ENCODE measurements around the gene ANTXR1. TPM values are rescaled to one million over a fixed set of nuclear protein-coding genes. Genes with fewer than 3 reads are reported as not detected.

The ANTXR1 gene
- total and polyA plus RNA-seq, 2 donors from 2014 or later, result 7.0 to 42.6 TPM

DNA sequence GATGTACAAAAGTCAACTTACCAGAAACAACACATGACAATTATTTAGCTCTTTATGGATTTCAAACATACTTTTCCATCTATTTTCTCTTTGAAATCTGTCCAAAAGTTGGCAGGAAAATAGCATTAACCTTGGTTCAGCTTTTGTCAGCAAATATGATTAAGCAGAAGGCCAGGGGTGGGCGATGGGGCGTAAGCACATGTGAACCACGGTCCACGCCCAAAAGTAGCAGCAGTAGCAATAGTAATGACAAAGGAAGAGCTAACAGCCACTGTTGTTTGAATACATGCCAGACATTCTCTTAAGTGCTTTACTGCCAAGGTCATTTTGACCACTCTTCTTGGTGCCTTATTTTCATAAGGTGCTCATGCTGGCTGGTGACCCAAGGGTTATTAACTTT is 73.5 kb downstream of the ANTXR1 start:
- Histone ChIP-seq H3K4me1 (ENCODE audit: control insufficient read depth in 2 of 3, insufficient read depth in 2 of 3, low read depth in 1 of 3, low read length in 3 of 3) (peaks cover 0 to 11% (median 9%) of the 10 kb centered on the region in 3 donors), H3K36me3 (ENCODE audit: control insufficient read depth in 2 of 3, insufficient read depth in 3 of 3, low read length in 3 of 3) (no peaks in the 10 kb centered on the region), H3K27me3 (ENCODE audit: control insufficient read depth, insufficient read depth, low read length) (no peaks in the 10 kb centered on the region), H3K4me3 (ENCODE audit: low read length in 3 of 3) (no peak overlapping the region), H3K9ac (ENCODE audit: low read length in 3 of 3) (no peak overlapping the region), H3K27ac (ENCODE audit: low read depth in 2 of 2, low read length in 2 of 2) (no peak overlapping the region), H3K9me3 (ENCODE audit: control insufficient read depth in 2 of 3, insufficient read depth in 1 of 3, low read length in 3 of 3) (no peaks in the 10 kb centered on the region)
- FAIRE-seq, result no peak
- TF ChIP-seq, protein P1, sequence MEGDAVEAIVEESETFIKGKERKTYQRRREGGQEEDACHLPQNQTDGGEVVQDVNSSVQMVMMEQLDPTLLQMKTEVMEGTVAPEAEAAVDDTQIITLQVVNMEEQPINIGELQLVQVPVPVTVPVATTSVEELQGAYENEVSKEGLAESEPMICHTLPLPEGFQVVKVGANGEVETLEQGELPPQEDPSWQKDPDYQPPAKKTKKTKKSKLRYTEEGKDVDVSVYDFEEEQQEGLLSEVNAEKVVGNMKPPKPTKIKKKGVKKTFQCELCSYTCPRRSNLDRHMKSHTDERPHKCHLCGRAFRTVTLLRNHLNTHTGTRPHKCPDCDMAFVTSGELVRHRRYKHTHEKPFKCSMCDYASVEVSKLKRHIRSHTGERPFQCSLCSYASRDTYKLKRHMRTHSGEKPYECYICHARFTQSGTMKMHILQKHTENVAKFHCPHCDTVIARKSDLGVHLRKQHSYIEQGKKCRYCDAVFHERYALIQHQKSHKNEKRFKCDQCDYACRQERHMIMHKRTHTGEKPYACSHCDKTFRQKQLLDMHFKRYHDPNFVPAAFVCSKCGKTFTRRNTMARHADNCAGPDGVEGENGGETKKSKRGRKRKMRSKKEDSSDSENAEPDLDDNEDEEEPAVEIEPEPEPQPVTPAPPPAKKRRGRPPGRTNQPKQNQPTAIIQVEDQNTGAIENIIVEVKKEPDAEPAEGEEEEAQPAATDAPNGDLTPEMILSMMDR (IDR thresholded peaks at IDR 0.05; ENCODE audit: borderline replicate concordance, extremely low read depth, insufficient read depth), result no peak
- DNase-seq, result no peak
- intact Hi-C loops (cut with DNase I), result no loop called here

DNA sequence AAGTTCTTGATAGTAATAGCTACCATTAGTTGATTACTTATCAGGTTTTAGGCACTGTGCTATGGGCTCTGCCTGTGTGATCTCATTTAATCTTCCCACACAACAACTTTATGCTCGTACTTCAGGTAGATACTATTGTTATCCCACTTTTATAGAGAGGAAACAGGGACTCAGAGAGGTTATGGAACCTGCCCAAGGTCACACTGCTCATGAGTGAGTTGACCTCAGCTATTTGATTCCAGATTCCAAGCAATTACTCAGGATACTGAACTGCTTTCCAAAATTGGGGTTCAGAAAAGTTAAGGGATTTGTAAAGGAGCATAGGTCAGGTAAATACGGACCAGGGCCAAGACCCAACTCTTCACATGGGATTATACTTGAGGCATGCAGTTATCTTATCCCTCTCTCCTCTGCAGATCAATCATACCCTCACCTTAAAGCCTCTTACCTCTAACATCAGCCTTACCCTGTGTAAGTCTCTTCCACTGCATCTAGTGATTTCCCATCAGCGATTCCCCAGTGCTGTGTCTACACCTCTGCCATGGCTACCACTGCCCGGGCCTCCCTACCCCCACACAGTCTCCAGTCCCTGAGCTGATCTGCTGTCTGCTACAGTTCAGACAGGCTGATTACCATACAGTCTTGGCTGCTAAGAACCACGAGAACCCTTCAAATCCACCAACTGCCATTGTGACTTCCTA is 74.4 kb downstream of the ANTXR1 start:
- no peak overlapping the region for H3K4me3 ChIP-seq (ENCODE audit: low read length in 3 of 3)
- intact Hi-C loops (cut with DNase I), result no loop called here
- no peak for DNase-seq
- FAIRE-seq, result no peak
- peaks cover 0 to 10% (median 7%) of the 10 kb centered on the region in 3 donors for H3K4me1 ChIP-seq (ENCODE audit: control insufficient read depth in 2 of 3, insufficient read depth in 2 of 3, low read depth in 1 of 3, low read length in 3 of 3)
- no peak overlapping the region for H3K9ac ChIP-seq (ENCODE audit: low read length in 3 of 3)
- no peaks in the 10 kb centered on the region for H3K9me3 ChIP-seq (ENCODE audit: control insufficient read depth in 2 of 3, insufficient read depth in 1 of 3, low read length in 3 of 3)
- no peak overlapping the region for H3K27ac ChIP-seq (ENCODE audit: low read depth in 2 of 2, low read length in 2 of 2)
- no peaks in the 10 kb centered on the region for H3K27me3 ChIP-seq (ENCODE audit: control insufficient read depth, insufficient read depth, low read length)
- TF ChIP-seq, protein P1 (IDR thresholded peaks at IDR 0.05; ENCODE audit: borderline replicate concordance, extremely low read depth, insufficient read depth), result no peak
- no peaks in the 10 kb centered on the region for H3K36me3 ChIP-seq (ENCODE audit: control insufficient read depth in 2 of 3, insufficient read depth in 3 of 3, low read length in 3 of 3)

DNA sequence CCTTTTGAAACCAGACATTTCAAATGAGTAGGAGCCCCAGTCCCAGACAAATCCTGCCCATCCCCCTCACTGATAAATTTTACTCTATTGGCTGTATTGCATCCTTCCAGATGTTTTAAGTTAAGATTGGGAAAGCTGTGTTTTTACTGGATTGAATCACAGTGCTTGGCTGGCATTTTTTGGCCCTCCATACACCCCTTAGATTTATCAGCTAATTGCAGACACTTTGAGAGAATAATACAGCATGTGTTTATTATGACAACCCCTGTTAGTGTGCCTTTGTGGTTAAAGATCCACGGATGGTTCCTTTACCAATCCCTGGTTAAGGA is 74.9 kb downstream of the ANTXR1 start:
- H3K9ac ChIP-seq (ENCODE audit: low read length in 3 of 3), result no peak overlapping the region
- TF ChIP-seq, protein P1 (IDR thresholded peaks at IDR 0.05; ENCODE audit: borderline replicate concordance, extremely low read depth, insufficient read depth), result no peak
- no peak overlapping the region for H3K27ac ChIP-seq (ENCODE audit: low read depth in 2 of 2, low read length in 2 of 2)
- DNase-seq (no peak), FAIRE-seq (no peak)
- peaks cover 0 to 7% (median 5%) of the 10 kb centered on the region in 3 donors for H3K4me1 ChIP-seq (ENCODE audit: control insufficient read depth in 2 of 3, insufficient read depth in 2 of 3, low read depth in 1 of 3, low read length in 3 of 3)
- no peak overlapping the region for H3K4me3 ChIP-seq (ENCODE audit: low read length in 3 of 3)
- no peaks in the 10 kb centered on the region for H3K27me3 ChIP-seq (ENCODE audit: control insufficient read depth, insufficient read depth, low read length)
- no peaks in the 10 kb centered on the region for H3K36me3 ChIP-seq (ENCODE audit: control insufficient read depth in 2 of 3, insufficient read depth in 3 of 3, low read length in 3 of 3)
- intact Hi-C loops (cut with DNase I), result no loop called here
- no peaks in the 10 kb centered on the region for H3K9me3 ChIP-seq (ENCODE audit: control insufficient read depth in 2 of 3, insufficient read depth in 1 of 3, low read length in 3 of 3)

DNA sequence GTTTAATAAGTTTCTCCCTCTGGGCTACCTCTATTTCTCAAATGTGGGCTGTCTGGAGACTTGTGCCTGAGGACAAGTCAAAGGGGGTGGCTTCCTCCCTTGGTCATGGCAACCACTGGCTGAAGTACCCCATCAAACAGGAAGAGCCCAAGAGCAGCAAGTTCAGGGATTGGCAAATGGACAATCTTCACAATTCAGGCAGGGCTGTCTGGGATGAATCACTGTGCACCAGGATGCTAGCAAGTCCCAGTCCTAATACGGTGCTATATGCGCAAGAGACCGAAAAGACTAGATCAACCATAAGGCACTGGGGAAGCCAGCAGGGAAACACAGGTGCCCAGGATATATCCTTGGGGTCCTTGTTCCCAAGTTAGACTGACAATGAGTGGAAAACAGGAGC is 75.5 kb downstream of the ANTXR1 start:
- Histone ChIP-seq H3K27me3 (ENCODE audit: control insufficient read depth, insufficient read depth, low read length) (no peaks in the 10 kb centered on the region), H3K9me3 (ENCODE audit: control insufficient read depth in 2 of 3, insufficient read depth in 1 of 3, low read length in 3 of 3) (no peaks in the 10 kb centered on the region), H3K4me1 (ENCODE audit: control insufficient read depth in 2 of 3, insufficient read depth in 2 of 3, low read depth in 1 of 3, low read length in 3 of 3) (peaks cover 0 to 2% (median 0%) of the 10 kb centered on the region in 3 donors), H3K36me3 (ENCODE audit: control insufficient read depth in 2 of 3, insufficient read depth in 3 of 3, low read length in 3 of 3) (no peaks in the 10 kb centered on the region), H3K27ac (ENCODE audit: low read depth in 2 of 2, low read length in 2 of 2) (no peak overlapping the region), H3K9ac (ENCODE audit: low read length in 3 of 3) (no peak overlapping the region), H3K4me3 (ENCODE audit: low read length in 3 of 3) (no peak overlapping the region)
- DNase-seq, result no peak
- intact Hi-C loops (cut with DNase I), result no loop called here
- TF ChIP-seq, protein P1 (IDR thresholded peaks at IDR 0.05; ENCODE audit: borderline replicate concordance, extremely low read depth, insufficient read depth), result no peak
- no peak for FAIRE-seq
